Karpas-422 (cell line): Measurements from ENCODE around the gene VWC2L. TPM values are rescaled to one million over a fixed set of nuclear protein-coding genes. Genes with fewer than 3 reads are reported as not detected.

Source experiments
- DNase-seq: peaks from one replicate; pipeline ENCODE4 v3.0.0-alpha.2; 2015
- H2AFZ ChIP-seq: fragments of 200-600 bp; sonication (generic); 2 replicates; pipeline ENCODE4 v1.6.1; 2014; ENCODE audit warnings: antibody characterized with exemption, low read length, mixed read lengths
- H3K27ac ChIP-seq: fragments of 200-600 bp; sonication (generic); 2 replicates; pipeline ENCODE4 v1.5.1; 2014; ENCODE audit warnings: mild to moderate bottlenecking, low read length, moderate library complexity
- H3K27me3 ChIP-seq: fragments of 200-600 bp; sonication (generic); 2 replicates; pipeline ENCODE4 v1.6.1; 2014; ENCODE audit warnings: low read length, mixed read lengths
- H3K36me3 ChIP-seq: fragments of 200-600 bp; sonication (generic); 2 replicates; pipeline ENCODE4 v1.6.1; 2014; ENCODE audit warnings: low read length, mixed read lengths; ENCODE audit not compliant: insufficient read depth
- H3K4me1 ChIP-seq: fragments of 200-600 bp; sonication (generic); 2 replicates; pipeline ENCODE4 v1.6.1; 2014; ENCODE audit warnings: mild to moderate bottlenecking, low read length, mixed read lengths
- H3K4me2 ChIP-seq: fragments of 200-600 bp; sonication (generic); 2 replicates; pipeline ENCODE4 v1.6.1; 2014; ENCODE audit warnings: low read length, low read depth, mild to moderate bottlenecking; ENCODE audit not compliant: poor library complexity, severe bottlenecking
- H3K4me3 ChIP-seq: fragments of 200-600 bp; sonication (generic); 2 replicates; pipeline ENCODE4 v1.5.1; 2014; ENCODE audit warnings: mild to moderate bottlenecking, antibody characterized with exemption, low read length, mixed read lengths
- H3K79me2 ChIP-seq: fragments of 200-600 bp; sonication (generic); 2 replicates; pipeline ENCODE4 v1.6.1; 2014; ENCODE audit warnings: mild to moderate bottlenecking, low read length, mixed read lengths
- H3K9ac ChIP-seq: fragments of 200-600 bp; sonication (generic); 2 replicates; pipeline ENCODE4 v1.6.0; 2014; ENCODE audit warnings: low read length
- H3K9me2 ChIP-seq: fragments of 200-600 bp; sonication (generic), shearing (Covaris generic); replicated peaks from 2 replicates; pipeline ENCODE4 v1.6.0; 2014; ENCODE audit warnings: mild to moderate bottlenecking, low read length, moderate library complexity; ENCODE audit not compliant: insufficient read depth
- H3K9me3 ChIP-seq: fragments of 300-700, 200-600 bp; sonication (generic); 2 replicates; pipeline ENCODE4 v1.6.1; 2014; ENCODE audit warnings: low read length, mixed read lengths
- H4K20me1 ChIP-seq: fragments of 200-600 bp; sonication (generic); 2 replicates; pipeline ENCODE4 v1.6.1; 2014; ENCODE audit warnings: mild to moderate bottlenecking, antibody characterized with exemption, low read length, low read depth; ENCODE audit not compliant: insufficient read depth
- total RNA-seq: library from RNA; depleted of rRNA; stranded (reverse); fragments of >200 nt; shearing (Covaris generic); gene quantifications from 2 replicates; pipeline ENCODE4 v1.2.3, GENCODE V29; 2014; ENCODE audit warnings: low replicate concordance

Gene VWC2L
- total RNA-seq, 1 experiment from 2014 or later: not detected

- H3K9ac ChIP-seq: no peak overlapping the region
- no peaks in the 10 kb centered on the region for H3K9me3 ChIP-seq
- H3K4me2 ChIP-seq: no peak overlapping the region
- H3K4me3 ChIP-seq: no peak overlapping the region
- no peak overlapping the region for H2AFZ ChIP-seq
- H3K79me2 ChIP-seq: no peaks in the 10 kb centered on the region
- no peaks in the 10 kb centered on the region for H3K27me3 ChIP-seq
- H3K36me3 ChIP-seq: no peaks in the 10 kb centered on the region
- DNase-seq: no peak
- H3K27ac ChIP-seq: no peak overlapping the region
- no peaks in the 10 kb centered on the region for H3K4me1 ChIP-seq
- H3K9me2 ChIP-seq: no peaks in the 10 kb centered on the region
- H4K20me1 ChIP-seq: no peaks in the 10 kb centered on the region
Observed at GRCh38 chr2:214497489-214497888, 86.6 kb downstream of the VWC2L start.

GRCh38 chr2:214503568-214503967 is 92.7 kb downstream of the VWC2L start:
- H3K79me2 ChIP-seq: no peaks in the 10 kb centered on the region
- no peaks in the 10 kb centered on the region for H3K9me3 ChIP-seq
- H3K4me1 ChIP-seq: no peaks in the 10 kb centered on the region
- no peaks in the 10 kb centered on the region for H4K20me1 ChIP-seq
- H3K4me3 ChIP-seq: no peak overlapping the region
- no peaks in the 10 kb centered on the region for H3K9me2 ChIP-seq
- H3K4me2 ChIP-seq: no peak overlapping the region
- H3K27me3 ChIP-seq: no peaks in the 10 kb centered on the region
- no peak for DNase-seq
- no peak overlapping the region for H3K27ac ChIP-seq
- H2AFZ ChIP-seq: no peak overlapping the region
- no peaks in the 10 kb centered on the region for H3K36me3 ChIP-seq
- no peak overlapping the region for H3K9ac ChIP-seq

GRCh38 chr2:214504599-214505376 is 93.9 kb downstream of the VWC2L start:
- no peak overlapping the region for H2AFZ ChIP-seq
- H3K4me3 ChIP-seq: no peak overlapping the region
- H3K9me2 ChIP-seq: no peaks in the 10 kb centered on the region
- no peak overlapping the region for H3K4me2 ChIP-seq
- no peaks in the 10 kb centered on the region for H3K4me1 ChIP-seq
- no peaks in the 10 kb centered on the region for H3K36me3 ChIP-seq
- no peak for DNase-seq
- H3K9ac ChIP-seq: no peak overlapping the region
- H3K9me3 ChIP-seq: no peaks in the 10 kb centered on the region
- H3K27me3 ChIP-seq: no peaks in the 10 kb centered on the region
- H4K20me1 ChIP-seq: no peaks in the 10 kb centered on the region
- H3K27ac ChIP-seq: no peak overlapping the region
- no peaks in the 10 kb centered on the region for H3K79me2 ChIP-seq

GRCh38 chr2:214507032-214507431 is 96.2 kb downstream of the VWC2L start:
- H3K79me2 ChIP-seq: no peaks in the 10 kb centered on the region

GRCh38 chr2:214514704-214515103 is 103.8 kb downstream of the VWC2L start:
- Histone ChIP-seq H3K27me3 (no peaks in the 10 kb centered on the region), H2AFZ (no peak overlapping the region), H4K20me1 (no peaks in the 10 kb centered on the region), H3K9me2 (no peaks in the 10 kb centered on the region), H3K9ac (no peak overlapping the region), H3K4me3 (no peak overlapping the region), H3K4me2 (no peak overlapping the region), H3K36me3 (no peaks in the 10 kb centered on the region), H3K4me1 (no peaks in the 10 kb centered on the region), H3K9me3 (no peaks in the 10 kb centered on the region), H3K79me2 (no peaks in the 10 kb centered on the region), H3K27ac (no peak overlapping the region)
- no peak for DNase-seq

More at GRCh38 chr2:214507032-214507431, 96.2 kb downstream of the VWC2L start:
- no peak overlapping the region for H3K9ac ChIP-seq
- DNase-seq: no peak
- no peaks in the 10 kb centered on the region for H4K20me1 ChIP-seq
- H3K36me3 ChIP-seq: no peaks in the 10 kb centered on the region
- no peaks in the 10 kb centered on the region for H3K4me1 ChIP-seq
- H3K9me3 ChIP-seq: no peaks in the 10 kb centered on the region
- H3K9me2 ChIP-seq: no peaks in the 10 kb centered on the region
- no peak overlapping the region for H3K4me2 ChIP-seq
- H3K4me3 ChIP-seq: no peak overlapping the region
- no peaks in the 10 kb centered on the region for H3K27me3 ChIP-seq
- no peak overlapping the region for H2AFZ ChIP-seq
- H3K27ac ChIP-seq: no peak overlapping the region

- no peaks in the 10 kb centered on the region for H3K27me3 ChIP-seq
- no peak overlapping the region for H3K27ac ChIP-seq
- no peaks in the 10 kb centered on the region for H3K36me3 ChIP-seq
- no peak for DNase-seq
- H3K4me2 ChIP-seq: no peak overlapping the region
- H3K9ac ChIP-seq: no peak overlapping the region
- H4K20me1 ChIP-seq: no peaks in the 10 kb centered on the region
- no peaks in the 10 kb centered on the region for H3K4me1 ChIP-seq
- H3K9me3 ChIP-seq: no peaks in the 10 kb centered on the region
- no peaks in the 10 kb centered on the region for H3K79me2 ChIP-seq
- H3K9me2 ChIP-seq: no peaks in the 10 kb centered on the region
- H2AFZ ChIP-seq: no peak overlapping the region
- no peak overlapping the region for H3K4me3 ChIP-seq
Observed at GRCh38 chr2:214515111-214515510, 104.3 kb downstream of the VWC2L start.

GRCh38 chr2:214519258-214519818 is 108.5 kb downstream of the VWC2L start:
- Histone ChIP-seq H3K27ac (no peak overlapping the region), H3K4me3 (no peak overlapping the region), H3K9me3 (no peaks in the 10 kb centered on the region), H3K36me3 (no peaks in the 10 kb centered on the region), H3K27me3 (no peaks in the 10 kb centered on the region), H2AFZ (no peak overlapping the region), H4K20me1 (no peaks in the 10 kb centered on the region), H3K4me2 (no peak overlapping the region), H3K9me2 (no peaks in the 10 kb centered on the region), H3K9ac (no peak overlapping the region), H3K79me2 (no peaks in the 10 kb centered on the region), H3K4me1 (no peaks in the 10 kb centered on the region)
- DNase-seq: no peak

- H2AFZ ChIP-seq: no peak overlapping the region
- no peak overlapping the region for H3K4me2 ChIP-seq
- H3K79me2 ChIP-seq: no peaks in the 10 kb centered on the region
- H3K27me3 ChIP-seq: no peaks in the 10 kb centered on the region
- no peaks in the 10 kb centered on the region for H3K4me1 ChIP-seq
- H3K9me2 ChIP-seq: no peaks in the 10 kb centered on the region
- H3K27ac ChIP-seq: no peak overlapping the region
- no peak overlapping the region for H3K9ac ChIP-seq
- no peaks in the 10 kb centered on the region for H3K9me3 ChIP-seq
- no peaks in the 10 kb centered on the region for H4K20me1 ChIP-seq
- no peaks in the 10 kb centered on the region for H3K36me3 ChIP-seq
- DNase-seq: no peak
- H3K4me3 ChIP-seq: no peak overlapping the region
Observed at GRCh38 chr2:214529021-214529420, 118.2 kb downstream of the VWC2L start.
